Psoas muscle (tissue), 8 donors: Measurements from ENCODE around the gene TMPRSS3. TPM values are rescaled to one million over a fixed set of nuclear protein-coding genes. Genes with fewer than 3 reads are reported as not detected.

Experiments used
- ATAC-seq, 4 donors: fragments of 200-7000 bp; cut with Tn5 transposase; one replicate each; pipeline ENCODE4 v1.9.1; 2020; ENCODE audit warnings: moderate library complexity in 3 of 4, mild to moderate bottlenecking in 2 of 4
- DNase-seq, 2 donors: peaks; one replicate each; pipeline ENCODE4 v3.0.0-alpha.2; 2020
- H3K27ac ChIP-seq: fragments of 200-600 bp; one replicate; pipeline ENCODE4 v1.8.0; 2022
- H3K27me3 ChIP-seq, 3 donors: fragments of 200-600 bp in 1 of 3; one replicate each; pipeline versions ENCODE4 v1.6.1 to v1.8.0; 2013 to 2022; ENCODE audit warnings: low read length in 2 of 3, mild to moderate bottlenecking in 2 of 3, moderate library complexity in 1 of 3; ENCODE audit not compliant: insufficient read depth in 3 of 3
- H3K36me3 ChIP-seq, 2 donors: fragments of 200-600 bp in 1 of 2; one replicate each; pipeline versions ENCODE4 v1.6.1 to v1.8.0; 2013 to 2022; ENCODE audit warnings: low read depth in 1 of 2, mild to moderate bottlenecking in 1 of 2, moderate library complexity in 1 of 2; ENCODE audit not compliant: insufficient read depth in 1 of 2
- H3K4me1 ChIP-seq: fragments of 200-600 bp; one replicate; pipeline ENCODE4 v1.8.0; 2022
- H3K4me3 ChIP-seq: fragments of 200-600 bp; one replicate; pipeline ENCODE4 v1.8.0; 2022; ENCODE audit warnings: mild to moderate bottlenecking
- H3K9me3 ChIP-seq: fragments of 200-600 bp; one replicate; pipeline ENCODE4 v1.8.0; 2022
- CTCF ChIP-seq: fragments of 200-600 bp; IDR thresholded peaks from one replicate; pipeline ENCODE4 v1.8.0; 2022; ENCODE audit warnings: antibody characterized with exemption
- WGBS, 3 donors: extraction: QIAGEN DNeasy Blood & Tissue Kit; methylation state at CpG; one replicate each; pipeline versions ENCODE4 v1.1.6 to v1.1.7; 2013; 5-methylcytosine and 5-hydroxymethylcytosine counted together
- intact Hi-C, 2 donors: fragments of 100-400 bp; cut with DNase I; formaldehyde crosslinking; loops; one replicate each; pipeline versions ENCODE4 v1.11.0 to v1.14.2; 2022
- polyA plus RNA-seq, 3 donors: library from polyadenylated mRNA; stranded (reverse); fragments of 200-250 nt; gene quantifications; one replicate each; pipeline ENCODE4 v1.2.3, GENCODE V29; 2013
- total RNA-seq, 4 donors: library from RNA; stranded (reverse); fragmentation: NEBNext Ultra II Directional in 2 of 4; extraction: Animal tissue kit (Norgen Biotek cat#: 25700) in 2 of 4; gene quantifications; one replicate each; pipeline versions ENCODE4 v1.2.1 to v1.2.4, GENCODE V29; 2021 to 2023
- donor health status: healthy with polysubstance abuse.
- donor health status: DM: no; HTN: no; CAD: no; lungs with moderate emphysema.
- donor health status: Bipolar disorder and iron deficiency.
- donor health status: healthy.
- donor health status: DM: yes; HTN: yes; CAD: no.
- donor health status: DM: no; HTN: no; CAD: no.
- donor health status: DM: no; HTN: no; CAD: no.
- donor health status: DM: yes; HTN: yes; CAD: no.

Gene TMPRSS3
- total and polyA plus RNA-seq, 7 donors: 0.25 TPM; not detected in 6

GRCh38 chr21:42358937-42359336, 36.9 kb downstream of the TMPRSS3 start:
- H3K36me3 ChIP-seq: no peaks in the 10 kb centered on the region
- H3K27ac ChIP-seq: no peak overlapping the region
- WGBS, 3 donors: 76 to 81% (median 79%) methylated on average over 13 of the region's 13 CpGs
- peaks cover 4% of the 10 kb centered on the region for H3K9me3 ChIP-seq
- DNase-seq: no peak
- no peaks in the 10 kb centered on the region for H3K4me1 ChIP-seq
- H3K27me3 ChIP-seq: peaks cover 0 to 16% (median 12%) of the 10 kb centered on the region in 3 donors
- no peak overlapping the region for H3K4me3 ChIP-seq
- intact Hi-C loops: no loop called here
- no peak for TF ChIP-seq CTCF
- no peak for ATAC-seq

- DNase-seq (no peak), ATAC-seq (no peak)
- Histone ChIP-seq H3K27me3 (peaks cover 0 to 15% (median 12%) of the 10 kb centered on the region in 3 donors), H3K36me3 (no peaks in the 10 kb centered on the region), H3K4me3 (no peak overlapping the region), H3K4me1 (no peaks in the 10 kb centered on the region), H3K9me3 (peaks cover 4% of the 10 kb centered on the region), H3K27ac (no peak overlapping the region)
- intact Hi-C loops: no loop called here
- WGBS, 3 donors: 89 to 93% (median 90%) methylated on average over 12 of the region's 12 CpGs
- no peak for TF ChIP-seq CTCF
Observed at GRCh38 chr21:42358261-42358660, 37.6 kb downstream of the TMPRSS3 start.

- H3K27me3 ChIP-seq: peaks cover 0 to 12% (median 10%) of the 10 kb centered on the region in 3 donors
- H3K36me3 ChIP-seq: no peaks in the 10 kb centered on the region
- ATAC-seq: no peak
- peaks cover 4% of the 10 kb centered on the region for H3K9me3 ChIP-seq
- intact Hi-C loops: no loop called here
- H3K4me3 ChIP-seq: no peak overlapping the region
- no peak for TF ChIP-seq CTCF
- H3K4me1 ChIP-seq: no peaks in the 10 kb centered on the region
- H3K27ac ChIP-seq: no peak overlapping the region
- DNase-seq: no peak
- 65 to 77% (median 71%) methylated on average over 3 of the region's 3 CpGs for WGBS, 3 donors
Observed at GRCh38 chr21:42357307-42357706, 38.5 kb downstream of the TMPRSS3 start.

GRCh38 chr21:42356650-42357049, 39.2 kb downstream of the TMPRSS3 start:
- no peaks in the 10 kb centered on the region for H3K4me1 ChIP-seq
- intact Hi-C loops: no loop called here
- ATAC-seq: no peak
- no peaks in the 10 kb centered on the region for H3K36me3 ChIP-seq
- H3K27ac ChIP-seq: no peak overlapping the region
- H3K27me3 ChIP-seq: peaks cover 0 to 12% (median 10%) of the 10 kb centered on the region in 3 donors
- H3K4me3 ChIP-seq: no peak overlapping the region
- WGBS, 3 donors: 43 to 63% (median 43%) methylated on average over 6 of the region's 6 CpGs
- no peak for DNase-seq
- TF ChIP-seq CTCF: no peak
- H3K9me3 ChIP-seq: peaks cover 4% of the 10 kb centered on the region

GRCh38 chr21:42356046-42356445, 39.8 kb downstream of the TMPRSS3 start:
- Histone ChIP-seq H3K36me3 (no peaks in the 10 kb centered on the region), H3K27ac (no peak overlapping the region), H3K27me3 (peaks cover 0 to 10% (median 10%) of the 10 kb centered on the region in 3 donors), H3K4me1 (no peaks in the 10 kb centered on the region), H3K9me3 (peaks cover 4% of the 10 kb centered on the region), H3K4me3 (no peak overlapping the region)
- TF ChIP-seq CTCF: no peak
- ATAC-seq (no peak), DNase-seq (no peak)
- 91 to 94% (median 94%) methylated on average over 2 of the region's 2 CpGs for WGBS, 3 donors
- intact Hi-C loops: no loop called here
